Keratinocyte (primary cell): ENCODE data around the gene NVL. TPM values are rescaled to one million over a fixed set of nuclear protein-coding genes. Genes with fewer than 3 reads are reported as not detected.

Experiments
- DNase-seq: peaks from one replicate; pipeline ENCODE4 v3.0.0-alpha.2; 2011; ENCODE audit warnings: low read depth, missing footprints, low spot score
- FAIRE-seq: peaks from 2 replicates; lab custom pipeline; 2011; peaks lifted over from hg19 to GRCh38; lab: Jason Lieb, UNC
- H2AFZ ChIP-seq: 2 replicates; pipeline ENCODE4 v1.6.0; 2012; ENCODE audit warnings: low read length, control low read depth, inconsistent platforms; ENCODE audit not compliant: control insufficient read depth
- H3K27ac ChIP-seq: 2 replicates; pipeline ENCODE4 v1.5.1; 2011; ENCODE audit warnings: low read length; ENCODE audit not compliant: control insufficient read depth, insufficient read depth
- H3K27me3 ChIP-seq: 3 replicates; pipeline ENCODE4 v1.6.0; 2011; ENCODE audit warnings: low read length; ENCODE audit not compliant: control insufficient read depth, insufficient read depth; ENCODE audit errors: extremely low read depth
- H3K36me3 ChIP-seq, 2 experiments: 2 replicates in 1 of 2; 3 replicates in 1 of 2; pipeline ENCODE4 v1.5.1; 2011; ENCODE audit warnings: low read length in 2 of 2, mild to moderate bottlenecking in 1 of 2; ENCODE audit not compliant: control insufficient read depth in 2 of 2, insufficient read depth in 2 of 2; ENCODE audit errors: extremely low read depth in 1 of 2
- H3K4me1 ChIP-seq: 3 replicates; pipeline ENCODE4 v1.5.1; 2011; ENCODE audit warnings: low read length; ENCODE audit not compliant: control insufficient read depth, insufficient read depth; ENCODE audit errors: extremely low read depth
- H3K4me2 ChIP-seq: 3 replicates; pipeline ENCODE4 v1.6.0; 2011; ENCODE audit warnings: low read depth, low read length; ENCODE audit not compliant: control insufficient read depth, insufficient read depth; ENCODE audit errors: extremely low read depth
- H3K4me3 ChIP-seq, 3 experiments: fragments of 200-600 bp in 1 of 3; sonication (generic) in 1 of 3; 2 replicates in 2 of 3; 3 replicates in 1 of 3; pipeline ENCODE4 v1.5.1; 2011 to 2016; ENCODE audit warnings: low read length in 3 of 3, mild to moderate bottlenecking in 3 of 3, control low read depth in 2 of 3, inconsistent platforms in 1 of 3, low read depth in 1 of 3, mixed read lengths in 1 of 3, mixed run types in 1 of 3, moderate library complexity in 1 of 3; ENCODE audit not compliant: control insufficient read depth in 2 of 3, insufficient read depth in 2 of 3; ENCODE audit errors: extremely low read depth in 1 of 3
- H3K79me2 ChIP-seq: 2 replicates; pipeline ENCODE4 v1.6.0; 2012; ENCODE audit warnings: low read length; ENCODE audit not compliant: control insufficient read depth, insufficient read depth
- H3K9ac ChIP-seq: 3 replicates; pipeline ENCODE4 v1.6.0; 2011; ENCODE audit warnings: low read length; ENCODE audit not compliant: control insufficient read depth, insufficient read depth; ENCODE audit errors: extremely low read depth
- H3K9me1 ChIP-seq: 3 replicates; pipeline ENCODE4 v1.6.0; 2011; ENCODE audit warnings: low read length; ENCODE audit not compliant: control insufficient read depth, insufficient read depth; ENCODE audit errors: extremely low read depth
- H3K9me3 ChIP-seq: 2 replicates; pipeline ENCODE4 v1.5.1; 2012; ENCODE audit warnings: low read depth, low read length; ENCODE audit not compliant: control insufficient read depth
- H4K20me1 ChIP-seq: 3 replicates; pipeline ENCODE4 v1.6.0; 2011; ENCODE audit warnings: low read length; ENCODE audit not compliant: control insufficient read depth, insufficient read depth; ENCODE audit errors: extremely low read depth
- CTCF ChIP-seq, 3 experiments: IDR thresholded peaks in 1 of 3; conservative IDR thresholded peaks in 1 of 3; optimal IDR thresholded peaks in 1 of 3; 2 replicates in 2 of 3; 3 replicates in 1 of 3; pipeline versions ENCODE3 to v1.5.1; 2011; ENCODE audit warnings: low read length in 3 of 3, mild to moderate bottlenecking in 3 of 3, moderate library complexity in 2 of 3, control low read depth in 1 of 3, inconsistent platforms in 1 of 3; ENCODE audit not compliant: insufficient read depth in 2 of 3; ENCODE audit errors: extremely low read depth in 1 of 3
- EZH2 ChIP-seq: IDR thresholded peaks from one replicate; pipeline ENCODE4 v1.6.1; 2012; ENCODE audit warnings: inconsistent platforms, mild to moderate bottlenecking, low read length, moderate library complexity
- dilution Hi-C: fragments of 300-500 bp; cut with MboI; formaldehyde crosslinking; loops from one replicate; pipeline ENCODE4 v1.7.0; 2020; ENCODE audit warnings: low sequenced_read_pairs; ENCODE audit not compliant: extremely low pct_ligation_motif_present
- polyA plus RNA-seq, 5 experiments: library from polyadenylated mRNA; depleted of rRNA in 3 of 5; stranded (reverse) in 3 of 5; stranded (forward) in 1 of 5; unstranded in 1 of 5; fragments of >200 nt; gene quantifications; 1 replicate in 1 of 5; 2 replicates in 3 of 5; 3 replicates in 1 of 5; pipeline versions ENCODE4 v1.2.1 to v1.2.3, GENCODE V29; 2011 to 2012; ENCODE audit warnings: missing spikeins in 2 of 5, low read depth in 1 of 5, low replicate concordance in 1 of 5

Gene NVL
- polyA plus RNA-seq, 1 donor (not counting 4 experiments of a cell fraction or from before 2014, with no cell fraction given) = 24.9 TPM

- no peaks in the 10 kb centered on the region for H3K9me1 ChIP-seq
- no peak overlapping the region for H2AFZ ChIP-seq
- H3K9me3 ChIP-seq = no peaks in the 10 kb centered on the region
- H3K4me1 ChIP-seq = no peaks in the 10 kb centered on the region
- H3K36me3 ChIP-seq = peaks cover 7 to 10% of the 10 kb centered on the region in 2 experiments
- no peak for TF ChIP-seq EZH2
- TF ChIP-seq CTCF (optimal IDR thresholded peaks at IDR 0.05 in 1 of 3, IDR thresholded peaks at IDR 0.05 in 1 of 3, conservative IDR thresholded peaks at IDR 0.05 in 1 of 3; ENCODE audit: extremely low read depth in 1 of 3, insufficient read depth in 2 of 3, low read length in 3 of 3) = no peak
- no peaks in the 10 kb centered on the region for H3K27me3 ChIP-seq
- no peak overlapping the region for H3K4me3 ChIP-seq
- no peaks in the 10 kb centered on the region for H4K20me1 ChIP-seq
- no peak overlapping the region for H3K27ac ChIP-seq
- H3K79me2 ChIP-seq = peaks cover 2% of the 10 kb centered on the region
- DNase-seq (no peak), FAIRE-seq (no peak)
- dilution Hi-C loops = no loop called here
- no peak overlapping the region for H3K9ac ChIP-seq
- H3K4me2 ChIP-seq = no peak overlapping the region
Measured at GRCh38 chr1:224377676-224378006, 47.7 kb upstream of the NVL start.

GRCh38 chr1:224375059-224375458 lies 45.1 kb upstream of the NVL start:
- TF ChIP-seq CTCF (optimal IDR thresholded peaks at IDR 0.05 in 1 of 3, IDR thresholded peaks at IDR 0.05 in 1 of 3, conservative IDR thresholded peaks at IDR 0.05 in 1 of 3; ENCODE audit: extremely low read depth in 1 of 3, insufficient read depth in 2 of 3, low read length in 3 of 3) (no peak), EZH2 (no peak)
- Histone ChIP-seq H3K79me2 (peaks cover 2% of the 10 kb centered on the region), H3K9me1 (no peaks in the 10 kb centered on the region), H3K9me3 (no peaks in the 10 kb centered on the region), H3K27ac (no peak overlapping the region), H4K20me1 (no peaks in the 10 kb centered on the region), H3K36me3 (peaks cover 13 to 15% of the 10 kb centered on the region in 2 experiments), H3K4me2 (no peak overlapping the region), H3K4me1 (no peaks in the 10 kb centered on the region), H2AFZ (no peak overlapping the region), H3K27me3 (no peaks in the 10 kb centered on the region), H3K4me3 (no peak overlapping the region), H3K9ac (no peak overlapping the region)
- dilution Hi-C loops = no loop called here
- FAIRE-seq = no peak
- no peak for DNase-seq
